ENCODE results near the gene ZNF132. TPM values are rescaled to one million over a fixed set of nuclear protein-coding genes. Genes with fewer than 3 reads are reported as not detected.
A peak's percentile ranks its signal among the peaks of the same experiment; 100 is the strongest.

Gene ZNF132
- total RNA-seq, 1 experiment from 2014 or later, result not detected

DNA sequence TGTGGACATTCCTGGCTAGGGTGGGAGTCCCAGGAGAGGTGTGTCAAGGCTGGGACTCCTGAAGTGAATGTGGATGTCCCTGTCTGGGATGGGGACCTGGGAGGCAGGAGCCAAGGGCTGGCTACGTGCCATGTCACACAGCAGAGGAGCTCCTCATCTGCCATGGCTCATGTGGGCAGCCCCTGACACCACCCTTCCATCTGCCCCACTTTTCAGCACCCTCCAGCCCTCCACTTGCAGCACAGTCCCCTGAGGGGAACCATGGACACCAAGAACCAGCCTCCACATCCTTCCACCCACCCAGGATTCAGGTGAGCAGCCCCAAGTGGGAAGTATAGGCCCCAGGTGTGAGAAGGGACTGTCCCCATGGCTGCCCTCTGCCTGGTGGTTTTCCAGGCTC, 37.9 kb upstream of the ZNF132 start:
- CTCF ChIA-PET, result no interaction called here
- Mint-ChIP-seq H3K4me3 (ENCODE audit: low read depth, unreplicated experiment) (no peak overlapping the region), H3K36me3 (ENCODE audit: insufficient read depth, unreplicated experiment) (peaks cover 59% of the 10 kb centered on the region), H3K27me3 (ENCODE audit: unreplicated experiment) (no peaks in the 10 kb centered on the region), H3K9me3 (ENCODE audit: low read depth, unreplicated experiment) (no peaks in the 10 kb centered on the region), H3K4me1 (ENCODE audit: low read depth, unreplicated experiment) (peaks cover 9% of the 10 kb centered on the region), H3K27ac (ENCODE audit: unreplicated experiment) (peak overlapping the region; percentile 29)
- intact Hi-C loops (cut with micrococcal nuclease; ENCODE audit: unreplicated experiment), result no loop called here
- no peak for DNase-seq
- no peak for TF ChIP-seq CTCF (IDR thresholded peaks at IDR 0.05; ENCODE audit: unreplicated experiment)
- no TSS peak for BruUV-seq (replicated peaks)

- CTCF ChIA-PET, result no interaction called here
- no peak for DNase-seq
- Mint-ChIP-seq H3K4me3 (ENCODE audit: low read depth, unreplicated experiment) (peak overlapping the region; percentile 71), H3K4me1 (ENCODE audit: low read depth, unreplicated experiment) (peaks cover 9% of the 10 kb centered on the region), H3K9me3 (ENCODE audit: low read depth, unreplicated experiment) (no peaks in the 10 kb centered on the region), H3K27me3 (ENCODE audit: unreplicated experiment) (no peaks in the 10 kb centered on the region), H3K27ac (ENCODE audit: unreplicated experiment) (peak overlapping the region; percentile 85), H3K36me3 (ENCODE audit: insufficient read depth, unreplicated experiment) (peaks cover 67% of the 10 kb centered on the region)
- no peak for TF ChIP-seq CTCF (IDR thresholded peaks at IDR 0.05; ENCODE audit: unreplicated experiment)
- intact Hi-C loops (cut with micrococcal nuclease; ENCODE audit: unreplicated experiment), result no loop called here
- BruUV-seq (replicated peaks), result no TSS peak
Observed at GRCh38 chr19:58477130-58477529, 37.2 kb upstream of the ZNF132 start.

- no peaks in the 10 kb centered on the region for H3K27me3 Mint-ChIP-seq (ENCODE audit: unreplicated experiment)
- CTCF ChIA-PET, result interaction anchor here (1.0 kb wide), 1 partner anchor 43 kb away, joined by 3 read pairs; the partner anchor contains the start of gene ZBTB45
- H3K9me3 Mint-ChIP-seq (ENCODE audit: low read depth, unreplicated experiment), result no peaks in the 10 kb centered on the region
- intact Hi-C loops (cut with micrococcal nuclease; ENCODE audit: unreplicated experiment), result no loop called here
- peaks cover 9% of the 10 kb centered on the region for H3K4me1 Mint-ChIP-seq (ENCODE audit: low read depth, unreplicated experiment)
- no peak for DNase-seq
- peak overlapping the region; percentile 71 for H3K4me3 Mint-ChIP-seq (ENCODE audit: low read depth, unreplicated experiment)
- no peak for TF ChIP-seq CTCF (IDR thresholded peaks at IDR 0.05; ENCODE audit: unreplicated experiment)
- no TSS peak for BruUV-seq (replicated peaks)
- peaks cover 73% of the 10 kb centered on the region for H3K36me3 Mint-ChIP-seq (ENCODE audit: insufficient read depth, unreplicated experiment)
- H3K27ac Mint-ChIP-seq (ENCODE audit: unreplicated experiment), result peak overlapping the region; percentile 85
Observed at GRCh38 chr19:58476498-58477015, 36.6 kb upstream of the ZNF132 start.

GRCh38 chr19:58475714-58476497, 36.0 kb upstream of the ZNF132 start, which contains the start of gene ZNF446:
Gene ZNF446, plus strand, starts transcription at chr19:58476352. Its CDS starts 867 bp downstream, at chr19:58477219.
- no TSS peak for BruUV-seq (replicated peaks)
- peak within 1 kb of the TSS; percentile 71 for H3K4me3 Mint-ChIP-seq (ENCODE audit: low read depth, unreplicated experiment)
- no peaks in the 10 kb centered on the region for H3K9me3 Mint-ChIP-seq (ENCODE audit: low read depth, unreplicated experiment)
- peak; percentile 96 for DNase-seq
- H3K27me3 Mint-ChIP-seq (ENCODE audit: unreplicated experiment), result no peaks in the 10 kb centered on the region
- TF ChIP-seq CTCF (IDR thresholded peaks at IDR 0.05; ENCODE audit: unreplicated experiment), result no peak
- peaks cover 69% of the 10 kb centered on the region for H3K36me3 Mint-ChIP-seq (ENCODE audit: insufficient read depth, unreplicated experiment)
- intact Hi-C loops (cut with micrococcal nuclease; ENCODE audit: unreplicated experiment), result no loop called here
- H3K27ac Mint-ChIP-seq (ENCODE audit: unreplicated experiment), result peak within 1 kb of the TSS; percentile 95
- CTCF ChIA-PET, result interaction anchor here (1.0 to 1.2 kb wide), 2 partner anchors 38 to 43 kb away, joined by 3 to 7 read pairs; partner anchors contain the start of gene ZBTB45
- peaks cover 9% of the 10 kb centered on the region for H3K4me1 Mint-ChIP-seq (ENCODE audit: low read depth, unreplicated experiment)
